Endothelial cell of umbilical vein (primary cell): ENCODE results near the gene CRABP1. TPM values are rescaled to one million over a fixed set of nuclear protein-coding genes. Genes with fewer than 3 reads are reported as not detected.

Experiments used
- BruUV-seq: library from RNA; stranded (reverse); fragments of 400-500 nt; replicated peaks from 2 replicates; lab custom pipeline; 2021; lab: Mats Ljungman, UMichigan
- CTCF ChIA-PET: fragments of 300-600, 350-600 bp; sonication (Branson Sonifier 250); formaldehyde crosslinking; loops from one replicate; lab custom pipeline; 2021; ENCODE audit warnings: antibody characterized with exemption, inconsistent platforms; lab: Charles Lee
- POLR2A ChIA-PET: fragments of 300-600, 350-600 bp; sonication (Branson Sonifier 250); formaldehyde crosslinking; loops from one replicate; lab custom pipeline; 2021; ENCODE audit warnings: antibody characterized with exemption, inconsistent platforms; lab: Charles Lee
- DNase-seq: peaks from one replicate; pipeline ENCODE4 v3.0.0-alpha.2; 2011; ENCODE audit warnings: low read depth, low spot score
- FAIRE-seq: peaks from 2 replicates; lab custom pipeline; 2011; peaks lifted over from hg19 to GRCh38; lab: Jason Lieb, UNC
- H2AFZ ChIP-seq: 2 replicates; pipeline ENCODE4 v1.6.0; 2012; ENCODE audit warnings: low read depth, low read length, control low read depth, inconsistent platforms
- H3K27ac ChIP-seq: 2 replicates; pipeline ENCODE4 v1.5.1; 2011; ENCODE audit warnings: low read depth, mild to moderate bottlenecking, control low read depth, low read length, moderate library complexity; ENCODE audit not compliant: insufficient read depth
- H3K27me3 ChIP-seq, 2 experiments: 2 replicates each; pipeline versions ENCODE4 v1.6.0 to v1.6.1; 2011; ENCODE audit warnings: low read length in 2 of 2, mixed read lengths in 1 of 2; ENCODE audit not compliant: control insufficient read depth in 2 of 2, insufficient read depth in 2 of 2
- H3K36me3 ChIP-seq, 2 experiments: 2 replicates in 1 of 2; 3 replicates in 1 of 2; pipeline ENCODE4 v1.5.1; 2011; ENCODE audit warnings: low read length in 2 of 2, mild to moderate bottlenecking in 1 of 2, moderate library complexity in 1 of 2; ENCODE audit not compliant: control insufficient read depth in 2 of 2, insufficient read depth in 2 of 2; ENCODE audit errors: extremely low read depth in 1 of 2
- H3K4me1 ChIP-seq: 3 replicates; pipeline ENCODE4 v1.5.1; 2011; ENCODE audit warnings: mild to moderate bottlenecking, low read length; ENCODE audit not compliant: control insufficient read depth, insufficient read depth; ENCODE audit errors: extremely low read depth
- H3K4me2 ChIP-seq: 2 replicates; pipeline ENCODE4 v1.6.1; 2011; ENCODE audit warnings: low read length, control low read depth, mixed read lengths; ENCODE audit not compliant: insufficient read depth
- H3K4me3 ChIP-seq, 3 experiments: fragments of 200-600 bp in 1 of 3; sonication (generic), shearing (Covaris generic) in 1 of 3; replicated peaks in 1 of 3; 2 replicates each; pipeline ENCODE4 v1.5.1; 2011 to 2016; ENCODE audit warnings: control low read depth in 3 of 3, low read length in 3 of 3, mild to moderate bottlenecking in 2 of 3, inconsistent platforms in 1 of 3, low read depth in 1 of 3, moderate library complexity in 1 of 3; ENCODE audit not compliant: insufficient read depth in 1 of 3
- H3K79me2 ChIP-seq: 2 replicates; pipeline ENCODE4 v1.6.0; 2012; ENCODE audit warnings: low read length, inconsistent platforms; ENCODE audit not compliant: control insufficient read depth, insufficient read depth
- H3K9ac ChIP-seq: replicated peaks from 2 replicates; pipeline ENCODE3; 2011; ENCODE audit warnings: low read length, control low read depth; ENCODE audit not compliant: insufficient read depth; ENCODE audit errors: extremely low read depth
- H3K9me1 ChIP-seq: replicated peaks from 3 replicates; pipeline ENCODE4 v1.6.0; 2011; ENCODE audit warnings: mild to moderate bottlenecking, low read length; ENCODE audit not compliant: control insufficient read depth, insufficient read depth; ENCODE audit errors: extremely low read depth
- H3K9me3 ChIP-seq: replicated peaks from 2 replicates; pipeline ENCODE4 v1.5.1; 2012; ENCODE audit warnings: low read length, inconsistent platforms; ENCODE audit not compliant: control insufficient read depth, insufficient read depth
- H4K20me1 ChIP-seq: replicated peaks from 2 replicates; pipeline ENCODE3; 2011; ENCODE audit warnings: mild to moderate bottlenecking, low read length; ENCODE audit not compliant: control insufficient read depth, insufficient read depth; ENCODE audit errors: extremely low read depth
- EZH2 ChIP-seq: IDR thresholded peaks from 2 replicates; pipeline ENCODE4 v1.6.1; 2012; ENCODE audit warnings: borderline replicate concordance, low read depth, mild to moderate bottlenecking, moderate library complexity, low read length, inconsistent platforms; ENCODE audit not compliant: severe bottlenecking
- FOS ChIP-seq: IDR thresholded peaks from 2 replicates; pipeline ENCODE4 v1.6.1; 2011; ENCODE audit warnings: mild to moderate bottlenecking, low read length, moderate library complexity, borderline replicate concordance; ENCODE audit not compliant: insufficient read depth
- GATA2 ChIP-seq: IDR thresholded peaks from 2 replicates; pipeline ENCODE4 v1.7.0; 2011; ENCODE audit warnings: low read depth, mild to moderate bottlenecking, moderate library complexity, mixed read lengths, low read length; ENCODE audit not compliant: insufficient read length, insufficient read depth
- JUN ChIP-seq: IDR thresholded peaks from 2 replicates; pipeline ENCODE4 v1.6.1; 2011; ENCODE audit warnings: borderline replicate concordance, low read depth; ENCODE audit not compliant: insufficient read length, insufficient read depth
- MYC ChIP-seq: IDR thresholded peaks from one replicate; pipeline ENCODE4 v1.6.1; 2011; ENCODE audit warnings: mild to moderate bottlenecking, low read depth, low read length
- POLR2A ChIP-seq: IDR thresholded peaks from 2 replicates; pipeline ENCODE4 v1.6.1; 2012; ENCODE audit warnings: low read depth, mild to moderate bottlenecking, control low read depth, low read length
- POLR2AphosphoS5 ChIP-seq: IDR thresholded peaks from 2 replicates; pipeline ENCODE4 v1.6.1; 2012; ENCODE audit warnings: low read depth, mild to moderate bottlenecking, control low read depth, low read length, moderate library complexity; ENCODE audit not compliant: insufficient read depth
- dilution Hi-C: fragments of 300-500 bp; cut with MboI; formaldehyde crosslinking; loops from one replicate; pipeline ENCODE4 v1.15.0; 2019; ENCODE audit warnings: low sequenced_read_pairs; ENCODE audit not compliant: extremely low pct_ligation_motif_present
- intact Hi-C: fragments of 100-400 bp; cut with micrococcal nuclease; formaldehyde crosslinking; loops from one replicate; pipeline ENCODE4 v1.10.0; 2022
- polyA plus RNA-seq, 4 experiments: library from polyadenylated mRNA; depleted of rRNA in 3 of 4; stranded (reverse) in 3 of 4; unstranded in 1 of 4; fragments of >200 nt; gene quantifications; 2 replicates each; pipeline versions ENCODE4 v1.2.1 to v1.2.3, GENCODE V29; 2011 to 2012; ENCODE audit warnings: missing spikeins in 1 of 4
- total RNA-seq: library from RNA; stranded (reverse); gene quantifications from 2 replicates; pipeline ENCODE4 v1.2.3, GENCODE V29; 2021
- TF ChIP-seq, protein P1 (sequence below): IDR thresholded peaks from 2 replicates; pipeline ENCODE4 v1.6.1; 2011; ENCODE audit not compliant: insufficient read depth, insufficient read length
- TF ChIP-seq, protein P2 (sequence below), 2 donors: IDR thresholded peaks; 1 replicate in 1 of 2; 2 replicates in 1 of 2; pipeline ENCODE4 v1.5.1; 2011; ENCODE audit warnings: low read length in 2 of 2, mild to moderate bottlenecking in 2 of 2, moderate library complexity in 2 of 2, control low read depth in 1 of 2, inconsistent platforms in 1 of 2, low read depth in 1 of 2; ENCODE audit not compliant: insufficient read depth in 1 of 2; ENCODE audit errors: extremely low read depth in 1 of 2

Gene CRABP1
- total and polyA plus RNA-seq, 2 donors (not counting 3 experiments of a cell fraction or from before 2014, with no cell fraction given), result 0.11 TPM; not detected in 1

- POLR2A ChIA-PET, result no interaction called here
- CTCF ChIA-PET, result interaction anchor here (1.1 to 1.2 kb wide), 2 partner anchors 13 to 41 kb away, joined by 4 to 6 read pairs; no protein-coding TSS in a partner anchor
- dilution Hi-C loops, result no loop called here
Measured at GRCh38 chr15:78382114-78382880, 42.1 kb downstream of the CRABP1 start.

DNA sequence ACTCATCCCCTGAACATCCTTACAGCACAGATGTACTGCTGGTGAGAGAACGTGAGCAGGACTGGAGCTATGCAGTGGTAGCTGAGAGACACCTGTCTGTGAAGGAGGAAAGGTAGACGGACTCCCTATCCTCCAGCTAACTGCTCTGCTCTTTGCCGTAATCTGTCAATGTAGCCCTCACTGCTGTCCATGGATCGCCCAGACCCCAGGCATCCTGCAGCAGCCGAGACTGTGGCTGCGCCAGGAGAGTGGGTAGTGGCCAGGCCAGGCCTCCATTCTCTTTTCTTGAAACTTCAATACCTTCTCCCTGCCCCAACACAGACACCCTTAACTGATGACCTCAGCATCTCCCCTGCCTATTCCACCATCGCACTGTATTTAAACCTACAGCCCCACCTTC lies 44.5 kb downstream of the CRABP1 start:
- peaks cover 16 to 19% of the 10 kb centered on the region in 2 experiments for H3K27me3 ChIP-seq
- H2AFZ ChIP-seq, result no peak overlapping the region
- H3K9me1 ChIP-seq, result no peaks in the 10 kb centered on the region
- dilution Hi-C loops (no loop called here), intact Hi-C loops (no loop called here)
- H3K9me3 ChIP-seq, result no peaks in the 10 kb centered on the region
- H3K9ac ChIP-seq, result no peak overlapping the region
- DNase-seq (no peak), FAIRE-seq (no peak)
- H3K36me3 ChIP-seq, result no peaks in the 10 kb centered on the region
- ChIA-PET CTCF (interaction anchor here (0.9 kb wide), 1 partner anchor 38 kb away, joined by 3 read pairs; no protein-coding TSS in a partner anchor), POLR2A (no interaction called here)
- H3K4me3 ChIP-seq, result no peak overlapping the region
- no peak overlapping the region for H3K4me2 ChIP-seq
- BruUV-seq, result no TSS peak
- H3K4me1 ChIP-seq, result no peaks in the 10 kb centered on the region
- H3K79me2 ChIP-seq, result no peaks in the 10 kb centered on the region
- H3K27ac ChIP-seq, result no peak overlapping the region
- H4K20me1 ChIP-seq, result no peaks in the 10 kb centered on the region
- TF ChIP-seq GATA2 (no peak), EZH2 (no peak), MYC (no peak), JUN (no peak), POLR2AphosphoS5 (no peak), FOS (no peak), POLR2A (no peak)
- TF ChIP-seq, protein P1, sequence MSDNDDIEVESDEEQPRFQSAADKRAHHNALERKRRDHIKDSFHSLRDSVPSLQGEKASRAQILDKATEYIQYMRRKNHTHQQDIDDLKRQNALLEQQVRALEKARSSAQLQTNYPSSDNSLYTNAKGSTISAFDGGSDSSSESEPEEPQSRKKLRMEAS, result no peak
- TF ChIP-seq, protein P2, sequence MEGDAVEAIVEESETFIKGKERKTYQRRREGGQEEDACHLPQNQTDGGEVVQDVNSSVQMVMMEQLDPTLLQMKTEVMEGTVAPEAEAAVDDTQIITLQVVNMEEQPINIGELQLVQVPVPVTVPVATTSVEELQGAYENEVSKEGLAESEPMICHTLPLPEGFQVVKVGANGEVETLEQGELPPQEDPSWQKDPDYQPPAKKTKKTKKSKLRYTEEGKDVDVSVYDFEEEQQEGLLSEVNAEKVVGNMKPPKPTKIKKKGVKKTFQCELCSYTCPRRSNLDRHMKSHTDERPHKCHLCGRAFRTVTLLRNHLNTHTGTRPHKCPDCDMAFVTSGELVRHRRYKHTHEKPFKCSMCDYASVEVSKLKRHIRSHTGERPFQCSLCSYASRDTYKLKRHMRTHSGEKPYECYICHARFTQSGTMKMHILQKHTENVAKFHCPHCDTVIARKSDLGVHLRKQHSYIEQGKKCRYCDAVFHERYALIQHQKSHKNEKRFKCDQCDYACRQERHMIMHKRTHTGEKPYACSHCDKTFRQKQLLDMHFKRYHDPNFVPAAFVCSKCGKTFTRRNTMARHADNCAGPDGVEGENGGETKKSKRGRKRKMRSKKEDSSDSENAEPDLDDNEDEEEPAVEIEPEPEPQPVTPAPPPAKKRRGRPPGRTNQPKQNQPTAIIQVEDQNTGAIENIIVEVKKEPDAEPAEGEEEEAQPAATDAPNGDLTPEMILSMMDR (IDR thresholded peaks at IDR 0.05; ENCODE audit: extremely low read depth in 1 of 2, insufficient read depth in 1 of 2, low read depth in 1 of 2, low read length in 2 of 2), result no peak

More at GRCh38 chr15:78382114-78382880, 42.1 kb downstream of the CRABP1 start:
- H3K9me1 ChIP-seq, result no peaks in the 10 kb centered on the region
- H2AFZ ChIP-seq, result no peak overlapping the region
- no peaks in the 10 kb centered on the region for H3K9me3 ChIP-seq
- H3K27ac ChIP-seq, result no peak overlapping the region
- H3K4me2 ChIP-seq, result no peak overlapping the region
- H3K27me3 ChIP-seq, result peaks cover 16 to 19% of the 10 kb centered on the region in 2 experiments
- H3K9ac ChIP-seq, result no peak overlapping the region
- no peak for DNase-seq
- no peak for FAIRE-seq
- no peaks in the 10 kb centered on the region for H3K36me3 ChIP-seq
- no TSS peak for BruUV-seq
- no peak overlapping the region for H3K4me3 ChIP-seq
- no peaks in the 10 kb centered on the region for H3K79me2 ChIP-seq
- H4K20me1 ChIP-seq, result no peaks in the 10 kb centered on the region
- no peaks in the 10 kb centered on the region for H3K4me1 ChIP-seq
- intact Hi-C loops, result no loop called here
- TF ChIP-seq GATA2 (no peak), POLR2A (no peak)
